IMR-90 (cell line): Measurements from ENCODE around the gene ARHGAP35. TPM values are rescaled to one million over a fixed set of nuclear protein-coding genes. Genes with fewer than 3 reads are reported as not detected.

ENCODE experiments used
- ATAC-seq: fragments of 200-7000 bp; cut with Tn5 transposase; 2 replicates; pipeline ENCODE4 v1.9.1; 2020; ENCODE audit warnings: low read depth, mild to moderate bottlenecking, moderate library complexity
- BruUV-seq: library from RNA; stranded (reverse); fragments of 400-500 nt; replicated peaks from 2 replicates; lab custom pipeline; 2021; lab: Mats Ljungman, UMichigan
- CTCF ChIA-PET: fragments of 300-600 bp; formaldehyde crosslinking; extraction: SDS; loops from one replicate; lab custom pipeline; 2021; ENCODE audit warnings: antibody characterized with exemption; lab: Yijun Ruan, JAX
- POLR2A ChIA-PET: fragments of 300-600 bp; sonication (Branson Sonifier 250); formaldehyde crosslinking; loops from one replicate; lab custom pipeline; 2022; ENCODE audit warnings: antibody characterized with exemption; ENCODE audit not compliant: unreplicated experiment; lab: Charles Lee
- DNase-seq: peaks from one replicate; pipeline ENCODE4 v3.0.0; 2013
- H2AFZ ChIP-seq: replicated peaks from 2 replicates; pipeline ENCODE3; 2013; ENCODE audit warnings: low read length, mild to moderate bottlenecking; ENCODE audit not compliant: poor library complexity
- H2AK5ac ChIP-seq: 2 replicates; pipeline ENCODE4 v1.6.1; 2013; ENCODE audit warnings: low read depth, low read length, inconsistent platforms
- H2AK9ac ChIP-seq: replicated peaks from 2 replicates; pipeline ENCODE3; 2013; ENCODE audit warnings: mild to moderate bottlenecking, low read depth, low read length, moderate library complexity; ENCODE audit not compliant: poor library complexity
- H2BK120ac ChIP-seq: 2 replicates; pipeline ENCODE4 v1.6.1; 2013; ENCODE audit warnings: low read depth, low read length, inconsistent platforms
- H2BK15ac ChIP-seq: 3 replicates; pipeline ENCODE4 v1.6.1; 2013; ENCODE audit warnings: low read depth, low read length, inconsistent platforms
- H2BK20ac ChIP-seq: 2 replicates; pipeline ENCODE4 v1.6.1; 2013; ENCODE audit warnings: low read depth, mild to moderate bottlenecking, inconsistent platforms, low read length, moderate library complexity
- H2BK5ac ChIP-seq: 2 replicates; pipeline ENCODE4 v1.6.1; 2013; ENCODE audit warnings: mild to moderate bottlenecking, low read depth, low read length, inconsistent platforms; ENCODE audit not compliant: poor library complexity, severe bottlenecking
- H3K14ac ChIP-seq: replicated peaks from 2 replicates; pipeline ENCODE4 v1.6.1; 2013; ENCODE audit warnings: low read depth, low read length, inconsistent platforms
- H3K18ac ChIP-seq: 2 replicates; pipeline ENCODE4 v1.6.1; 2013; ENCODE audit warnings: low read depth, low read length, control low read depth
- H3K23ac ChIP-seq: 2 replicates; pipeline ENCODE4 v1.6.1; 2013; ENCODE audit warnings: low read depth, low read length, inconsistent platforms
- H3K27ac ChIP-seq: 2 replicates; pipeline ENCODE4 v1.5.1; 2013; ENCODE audit warnings: mild to moderate bottlenecking, control low read depth, low read length; ENCODE audit not compliant: insufficient read depth
- H3K27me3 ChIP-seq: 2 replicates; pipeline ENCODE4 v1.6.1; 2013; ENCODE audit warnings: low read length; ENCODE audit not compliant: control insufficient read depth, insufficient read depth
- H3K36me3 ChIP-seq: 2 replicates; pipeline ENCODE4 v1.6.1; 2013; ENCODE audit warnings: low read length, mixed read lengths; ENCODE audit not compliant: control insufficient read depth, insufficient read depth
- H3K4ac ChIP-seq: 2 replicates; pipeline ENCODE4 v1.6.1; 2013; ENCODE audit warnings: low read depth, low read length, inconsistent platforms
- H3K4me1 ChIP-seq: 2 replicates; pipeline ENCODE4 v1.6.1; 2013; ENCODE audit warnings: low read length, mixed read lengths; ENCODE audit not compliant: control insufficient read depth, insufficient read depth
- H3K4me2 ChIP-seq: 2 replicates; pipeline ENCODE4 v1.6.1; 2013; ENCODE audit warnings: low read depth, mild to moderate bottlenecking, control low read depth, low read length, moderate library complexity
- H3K4me3 ChIP-seq: 2 replicates; pipeline ENCODE4 v1.5.1; 2013; ENCODE audit warnings: low read depth, mild to moderate bottlenecking, control low read depth, low read length, moderate library complexity; ENCODE audit not compliant: insufficient read depth
- H3K56ac ChIP-seq: 2 replicates; pipeline ENCODE4 v1.6.1; 2013; ENCODE audit warnings: low read length, inconsistent platforms; ENCODE audit not compliant: insufficient read depth; ENCODE audit errors: extremely low read depth
- H3K79me1 ChIP-seq, 2 experiments: 2 replicates each; pipeline ENCODE4 v1.6.1; 2013; ENCODE audit warnings: low read length in 2 of 2, inconsistent platforms in 1 of 2, low read depth in 1 of 2
- H3K9ac ChIP-seq: 2 replicates; pipeline ENCODE4 v1.6.1; 2013; ENCODE audit warnings: low read depth, low read length, control low read depth
- H3K9me1 ChIP-seq: 2 replicates; pipeline ENCODE4 v1.6.1; 2013; ENCODE audit warnings: low read length, inconsistent platforms; ENCODE audit not compliant: insufficient read depth
- H3K9me3 ChIP-seq: 2 replicates; pipeline ENCODE4 v1.6.1; 2013; ENCODE audit warnings: low read length; ENCODE audit not compliant: control insufficient read depth, insufficient read depth
- H4K20me1 ChIP-seq: 2 replicates; pipeline ENCODE4 v1.6.1; 2013; ENCODE audit warnings: low read length, inconsistent platforms; ENCODE audit not compliant: insufficient read depth
- H4K5ac ChIP-seq: 2 replicates; pipeline ENCODE4 v1.6.1; 2013; ENCODE audit warnings: mild to moderate bottlenecking, low read depth, low read length, control low read depth
- H4K8ac ChIP-seq, 2 experiments: 2 replicates each; pipeline ENCODE4 v1.6.1; 2013; ENCODE audit warnings: low read depth in 2 of 2, low read length in 2 of 2, control low read depth in 1 of 2, inconsistent platforms in 1 of 2
- H4K91ac ChIP-seq: 2 replicates; pipeline ENCODE4 v1.6.1; 2013; ENCODE audit warnings: low read depth, low read length, inconsistent platforms; ENCODE audit not compliant: insufficient read depth
- BHLHE40 ChIP-seq: fragments of 150-350 bp; IDR thresholded peaks from 2 replicates; pipeline ENCODE4 v1.6.1; 2016; ENCODE audit warnings: mild to moderate bottlenecking, low read depth, low read length
- CEBPB ChIP-seq: IDR thresholded peaks from 2 replicates; pipeline ENCODE4 v1.6.1; 2012; ENCODE audit warnings: low read depth, low read length, improper control_type of control experiment
- CHD1 ChIP-seq: IDR thresholded peaks from 2 replicates; pipeline ENCODE4 v1.6.1; 2012; ENCODE audit warnings: low read depth, low read length, improper control_type of control experiment
- FOS ChIP-seq: fragments of 150-350 bp; IDR thresholded peaks from 2 replicates; pipeline ENCODE4 v1.6.1; 2016; ENCODE audit warnings: low read depth, low read length
- MAFK ChIP-seq: IDR thresholded peaks from 2 replicates; pipeline ENCODE4 v1.6.1; 2012; ENCODE audit warnings: low read depth, low read length, improper control_type of control experiment
- MAZ ChIP-seq: IDR thresholded peaks from 2 replicates; pipeline ENCODE4 v1.6.1; 2012; ENCODE audit warnings: low read depth, mild to moderate bottlenecking, low read length, improper control_type of control experiment, moderate library complexity, borderline replicate concordance
- MXI1 ChIP-seq: IDR thresholded peaks from 2 replicates; pipeline ENCODE4 v1.6.1; 2012; ENCODE audit warnings: low read depth, mild to moderate bottlenecking, low read length, moderate library complexity, borderline replicate concordance
- NFE2L2 ChIP-seq: fragments of 150-350 bp; IDR thresholded peaks from 2 replicates; pipeline ENCODE4 v1.6.1; 2016; ENCODE audit warnings: low read depth, mild to moderate bottlenecking, low read length
- POLR2A ChIP-seq: IDR thresholded peaks from 2 replicates; pipeline ENCODE4 v1.6.1; 2012; ENCODE audit warnings: mild to moderate bottlenecking, low read depth, low read length
- RAD21 ChIP-seq: IDR thresholded peaks from 2 replicates; pipeline ENCODE4 v1.6.1; 2012; ENCODE audit warnings: low read length, improper control_type of control experiment
- SMC3 ChIP-seq: fragments of 150-350 bp; IDR thresholded peaks from 2 replicates; pipeline ENCODE4 v1.6.1; 2016; ENCODE audit warnings: low read depth, mild to moderate bottlenecking, antibody characterized with exemption, low read length, moderate library complexity
- WGBS, 2 experiments: methylation state at CpG; one replicate each; pipeline versions ENCODE4 v1.1.5 to v1.1.7; 2013; ENCODE audit warnings: missing lambda C conversion rate in 2 of 2; ENCODE audit not compliant: insufficient read length in 1 of 2; ENCODE audit errors: extremely low coverage in 2 of 2; 5-methylcytosine and 5-hydroxymethylcytosine counted together
- dilution Hi-C: fragments of 300-500 bp; cut with HindIII; formaldehyde crosslinking; loops from one replicate; pipeline ENCODE4 v1.14.3; 2018; ENCODE audit warnings: low sequenced_read_pairs; ENCODE audit not compliant: unreplicated experiment
- in situ Hi-C: fragments of 300-500 bp; cut with MboI; formaldehyde crosslinking; loops from 3 replicates; pipeline ENCODE4 v1.14.3; 2019; ENCODE audit warnings: low sequenced_read_pairs, inconsistent platforms, mixed read lengths
- intact Hi-C: fragments of 100-400 bp; cut with micrococcal nuclease; formaldehyde crosslinking; loops from 2 replicates; pipeline ENCODE4 v1.10.0; 2022
- polyA plus RNA-seq, 3 experiments: library from polyadenylated mRNA; depleted of rRNA; stranded (reverse); fragments of >200 nt; gene quantifications; 2 replicates each; pipeline ENCODE4 v1.2.3, GENCODE V29; 2012; ENCODE audit warnings: low replicate concordance in 1 of 3
- total RNA-seq: library from RNA; depleted of rRNA; stranded (reverse); fragments of >200 nt; gene quantifications from 2 replicates; pipeline ENCODE4 v1.2.3, GENCODE V29; 2012
- TF ChIP-seq, protein P1 (sequence below): fragments of 150-350 bp; IDR thresholded peaks from 2 replicates; pipeline ENCODE4 v1.6.1; 2016; ENCODE audit warnings: low read depth, mild to moderate bottlenecking, low read length, moderate library complexity, borderline replicate concordance
- TF ChIP-seq, protein P2 (sequence below): conservative IDR thresholded peaks from 2 replicates; pipeline ENCODE4 v1.5.1; 2012; ENCODE audit warnings: mild to moderate bottlenecking, low read depth, low read length, improper control_type of control experiment

Gene ARHGAP35
- total and polyA plus RNA-seq, 2 of the 4 experiments (the other 2 are of a cell fraction) = 16.4 to 29.0 TPM

DNA sequence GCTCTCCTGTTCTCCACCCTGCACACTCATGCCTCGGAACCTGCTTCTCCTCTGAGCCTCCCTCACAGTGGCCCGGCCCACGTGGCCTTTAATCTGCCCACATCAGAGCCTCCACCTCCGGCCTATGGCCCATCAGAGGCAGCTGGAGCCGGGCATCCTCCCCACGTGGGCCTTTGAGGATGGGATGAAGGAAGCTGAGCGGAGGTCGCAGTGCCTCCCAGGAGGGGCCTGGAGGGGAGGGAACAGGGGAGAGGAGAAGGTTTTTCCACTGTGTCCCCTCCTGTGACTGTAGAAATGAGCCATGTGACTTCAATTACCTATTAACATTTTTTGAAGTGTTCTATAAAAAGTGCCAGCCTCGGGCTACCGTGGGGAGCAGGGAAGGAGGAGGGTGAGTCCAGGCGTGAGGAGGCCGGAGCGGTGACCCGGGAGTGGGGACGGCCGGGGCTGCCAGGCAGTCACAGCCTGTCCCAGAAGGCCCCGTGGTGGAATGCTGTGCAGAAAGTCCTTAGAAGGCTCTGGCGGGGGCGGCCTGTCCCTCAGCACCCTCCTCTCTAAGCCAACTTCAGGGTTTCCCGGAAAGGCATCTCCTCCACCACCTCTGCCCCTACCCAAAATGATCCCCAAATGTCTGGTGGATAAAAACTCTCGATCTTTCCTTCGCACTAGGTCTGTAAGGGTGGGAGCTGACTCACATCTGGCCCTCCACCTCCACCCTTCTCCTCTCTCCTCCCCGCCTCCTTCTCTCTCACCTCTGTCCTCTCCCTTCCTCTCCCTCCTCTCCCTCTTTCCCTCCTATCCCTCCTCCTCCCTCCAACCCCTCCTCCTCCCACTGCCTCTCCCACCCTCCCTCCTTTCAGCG is 47.6 kb upstream of the ARHGAP35 start (continued):
- no peak for TF ChIP-seq FOS

DNA sequence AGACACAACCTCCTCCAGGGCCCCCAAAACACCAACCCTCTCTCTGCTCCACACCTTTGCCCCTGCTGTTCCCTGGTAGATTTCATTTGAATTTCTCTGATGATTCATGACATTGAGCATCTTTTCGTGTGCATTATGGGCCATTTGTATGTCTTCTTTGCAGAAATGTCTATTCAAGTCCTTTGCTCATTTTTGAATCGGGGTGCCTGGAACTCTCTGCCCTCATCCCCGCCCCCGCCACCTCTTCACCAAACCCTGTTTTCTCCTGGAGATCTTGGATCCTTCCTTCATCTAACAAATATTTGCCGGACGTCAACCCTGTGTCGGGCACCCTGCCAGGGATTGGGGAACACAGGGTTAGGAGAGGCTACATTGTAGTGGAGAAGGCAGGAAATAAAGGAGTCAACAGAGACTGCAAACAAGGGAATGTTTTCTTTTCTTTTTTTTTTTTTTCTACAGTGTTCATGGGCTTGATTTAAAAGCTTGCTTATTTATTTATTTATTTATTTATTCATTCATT is 46.9 kb upstream of the ARHGAP35 start:
- no peak overlapping the region for H3K4me2 ChIP-seq
- no peaks in the 10 kb centered on the region for H3K79me1 ChIP-seq
- H2BK20ac ChIP-seq = no peak overlapping the region
- no peak overlapping the region for H2AFZ ChIP-seq
- no peak overlapping the region for H2AK5ac ChIP-seq
- no peak overlapping the region for H3K56ac ChIP-seq
- dilution Hi-C loops = no loop called here
- no peak overlapping the region for H2BK120ac ChIP-seq
- H3K4me3 ChIP-seq = no peak overlapping the region
- peak overlapping the region; percentile 20; the same call in 1 of the 2 replicates for H3K18ac ChIP-seq
- ChIA-PET POLR2A (interaction anchor here (0.6 kb wide), 1 partner anchor 340 kb away, joined by 9 read pairs; no protein-coding TSS in a partner anchor), CTCF (no interaction called here)
- H3K9me1 ChIP-seq = no peaks in the 10 kb centered on the region
- H3K9me3 ChIP-seq = no peaks in the 10 kb centered on the region
- H2BK5ac ChIP-seq = no peak overlapping the region
- no peak overlapping the region for H3K23ac ChIP-seq
- peaks cover 6% of the 10 kb centered on the region for H3K4me1 ChIP-seq
- no peaks in the 10 kb centered on the region for H3K27me3 ChIP-seq
- H3K9ac ChIP-seq = no peak overlapping the region
- no peak overlapping the region for H4K91ac ChIP-seq
- DNase-seq (peak; percentile 46), ATAC-seq (peak; percentile 48)
- H4K5ac ChIP-seq = no peak overlapping the region
- no peak overlapping the region for H2AK9ac ChIP-seq
- H4K8ac ChIP-seq = no peak overlapping the region
- no TSS peak for BruUV-seq
- H3K4ac ChIP-seq = no peak overlapping the region
- no peak overlapping the region for H2BK15ac ChIP-seq
- H4K20me1 ChIP-seq = no peaks in the 10 kb centered on the region
- H3K14ac ChIP-seq = no peak overlapping the region
- in situ Hi-C loops = no loop called here
- H3K27ac ChIP-seq = no peak overlapping the region
- H3K36me3 ChIP-seq = no peaks in the 10 kb centered on the region
- no CpG with 5 or more reads among the region's 7 CpGs for WGBS, 2 experiments
- intact Hi-C loops = no loop called here
- TF ChIP-seq SMC3 (no peak), CEBPB (no peak), POLR2A (no peak), MAZ (no peak), BHLHE40 (no peak), NFE2L2 (no peak), CHD1 (no peak), FOS (no peak), RAD21 (no peak), MXI1 (no peak), MAFK (no peak)
- TF ChIP-seq, protein P1, sequence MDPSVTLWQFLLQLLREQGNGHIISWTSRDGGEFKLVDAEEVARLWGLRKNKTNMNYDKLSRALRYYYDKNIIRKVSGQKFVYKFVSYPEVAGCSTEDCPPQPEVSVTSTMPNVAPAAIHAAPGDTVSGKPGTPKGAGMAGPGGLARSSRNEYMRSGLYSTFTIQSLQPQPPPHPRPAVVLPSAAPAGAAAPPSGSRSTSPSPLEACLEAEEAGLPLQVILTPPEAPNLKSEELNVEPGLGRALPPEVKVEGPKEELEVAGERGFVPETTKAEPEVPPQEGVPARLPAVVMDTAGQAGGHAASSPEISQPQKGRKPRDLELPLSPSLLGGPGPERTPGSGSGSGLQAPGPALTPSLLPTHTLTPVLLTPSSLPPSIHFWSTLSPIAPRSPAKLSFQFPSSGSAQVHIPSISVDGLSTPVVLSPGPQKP = no peak
- TF ChIP-seq, protein P2, sequence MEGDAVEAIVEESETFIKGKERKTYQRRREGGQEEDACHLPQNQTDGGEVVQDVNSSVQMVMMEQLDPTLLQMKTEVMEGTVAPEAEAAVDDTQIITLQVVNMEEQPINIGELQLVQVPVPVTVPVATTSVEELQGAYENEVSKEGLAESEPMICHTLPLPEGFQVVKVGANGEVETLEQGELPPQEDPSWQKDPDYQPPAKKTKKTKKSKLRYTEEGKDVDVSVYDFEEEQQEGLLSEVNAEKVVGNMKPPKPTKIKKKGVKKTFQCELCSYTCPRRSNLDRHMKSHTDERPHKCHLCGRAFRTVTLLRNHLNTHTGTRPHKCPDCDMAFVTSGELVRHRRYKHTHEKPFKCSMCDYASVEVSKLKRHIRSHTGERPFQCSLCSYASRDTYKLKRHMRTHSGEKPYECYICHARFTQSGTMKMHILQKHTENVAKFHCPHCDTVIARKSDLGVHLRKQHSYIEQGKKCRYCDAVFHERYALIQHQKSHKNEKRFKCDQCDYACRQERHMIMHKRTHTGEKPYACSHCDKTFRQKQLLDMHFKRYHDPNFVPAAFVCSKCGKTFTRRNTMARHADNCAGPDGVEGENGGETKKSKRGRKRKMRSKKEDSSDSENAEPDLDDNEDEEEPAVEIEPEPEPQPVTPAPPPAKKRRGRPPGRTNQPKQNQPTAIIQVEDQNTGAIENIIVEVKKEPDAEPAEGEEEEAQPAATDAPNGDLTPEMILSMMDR = no peak
